Fibroblast of lung (primary cell): Measurements from ENCODE around the gene RNF181. TPM values are rescaled to one million over a fixed set of nuclear protein-coding genes. Genes with fewer than 3 reads are reported as not detected.

Experiments
- DNase-seq, 2 donors: peaks; one replicate each; pipeline versions ENCODE4 v3.0.0 to v3.0.0-alpha.2; 2010; ENCODE audit warnings: low read depth in 2 of 2
- H2AFZ ChIP-seq: 2 replicates; pipeline ENCODE4 v1.5.1; 2012; ENCODE audit warnings: low read length, control low read depth, inconsistent platforms
- H3K27ac ChIP-seq: 2 replicates; pipeline ENCODE4 v1.5.1; 2011; ENCODE audit warnings: low read length, control low read depth; ENCODE audit not compliant: insufficient read depth
- H3K27me3 ChIP-seq: 2 replicates; pipeline ENCODE4 v1.5.1; 2011; ENCODE audit warnings: mild to moderate bottlenecking, low read length; ENCODE audit not compliant: control insufficient read depth, insufficient read depth
- H3K36me3 ChIP-seq: 2 replicates; pipeline ENCODE4 v1.5.1; 2011; ENCODE audit warnings: low read length; ENCODE audit not compliant: control insufficient read depth, insufficient read depth
- H3K4me1 ChIP-seq: 2 replicates; pipeline ENCODE4 v1.5.1; 2011; ENCODE audit warnings: low read length; ENCODE audit not compliant: control insufficient read depth, insufficient read depth; ENCODE audit errors: extremely low read depth
- H3K4me2 ChIP-seq: 2 replicates; pipeline ENCODE4 v1.5.1; 2011; ENCODE audit warnings: low read length, control low read depth; ENCODE audit not compliant: insufficient read depth; ENCODE audit errors: extremely low read depth
- H3K4me3 ChIP-seq, 4 experiments: fragments of 200-600 bp in 1 of 4; sonication (generic) in 1 of 4; replicated peaks in 1 of 4; 2 replicates each; pipeline ENCODE4 v1.5.1; 2011 to 2016; ENCODE audit warnings: low read length in 4 of 4, low read depth in 3 of 4, mild to moderate bottlenecking in 3 of 4, control low read depth in 2 of 4, inconsistent platforms in 1 of 4, mixed read lengths in 1 of 4; ENCODE audit not compliant: insufficient read depth in 1 of 4; ENCODE audit errors: control extremely low read depth in 1 of 4
- H3K79me2 ChIP-seq: 2 replicates; pipeline ENCODE4 v1.5.1; 2012; ENCODE audit warnings: mild to moderate bottlenecking, low read length, inconsistent platforms; ENCODE audit not compliant: control insufficient read depth, insufficient read depth
- H3K9ac ChIP-seq: 2 replicates; pipeline ENCODE4 v1.5.1; 2011; ENCODE audit warnings: mild to moderate bottlenecking, low read length, control low read depth; ENCODE audit not compliant: insufficient read depth
- H3K9me3 ChIP-seq: 2 replicates; pipeline ENCODE4 v1.5.1; 2012; ENCODE audit warnings: low read depth, low read length; ENCODE audit not compliant: control insufficient read depth, insufficient read depth
- H4K20me1 ChIP-seq: 2 replicates; pipeline ENCODE4 v1.5.1; 2011; ENCODE audit warnings: low read length; ENCODE audit not compliant: control insufficient read depth, insufficient read depth; ENCODE audit errors: extremely low read depth
- EZH2 ChIP-seq: IDR thresholded peaks from 2 replicates; pipeline ENCODE4 v1.5.1; 2012; ENCODE audit warnings: low read length, control low read depth, mild to moderate bottlenecking; ENCODE audit errors: missing control alignments
- polyA plus RNA-seq, 2 donors: library from polyadenylated mRNA; depleted of rRNA in 1 of 2; stranded (reverse) in 1 of 2; unstranded in 1 of 2; fragments of >200 nt; gene quantifications; 2 replicates each; pipeline ENCODE4 v1.2.1, GENCODE V29; 2011 to 2012; ENCODE audit warnings: missing spikeins in 1 of 2
- total RNA-seq: library from RNA; depleted of rRNA; stranded (reverse); fragments of >200 nt; gene quantifications from 2 replicates; pipeline ENCODE4 v1.2.1, GENCODE V29; 2014
- TF ChIP-seq, protein P1 (sequence below), 2 donors: IDR thresholded peaks in 1 of 2; conservative IDR thresholded peaks in 1 of 2; 1 replicate in 1 of 2; 2 replicates in 1 of 2; pipeline ENCODE4 v1.5.1; 2011 to 2012; ENCODE audit warnings: low read length in 2 of 2, control low read depth in 1 of 2, inconsistent platforms in 1 of 2, low read depth in 1 of 2, mild to moderate bottlenecking in 1 of 2

RNF181 gene
- total and polyA plus RNA-seq, 2 donors (not counting 1 experiment from before 2014, with no cell fraction given), result 247 to 276 TPM

DNA sequence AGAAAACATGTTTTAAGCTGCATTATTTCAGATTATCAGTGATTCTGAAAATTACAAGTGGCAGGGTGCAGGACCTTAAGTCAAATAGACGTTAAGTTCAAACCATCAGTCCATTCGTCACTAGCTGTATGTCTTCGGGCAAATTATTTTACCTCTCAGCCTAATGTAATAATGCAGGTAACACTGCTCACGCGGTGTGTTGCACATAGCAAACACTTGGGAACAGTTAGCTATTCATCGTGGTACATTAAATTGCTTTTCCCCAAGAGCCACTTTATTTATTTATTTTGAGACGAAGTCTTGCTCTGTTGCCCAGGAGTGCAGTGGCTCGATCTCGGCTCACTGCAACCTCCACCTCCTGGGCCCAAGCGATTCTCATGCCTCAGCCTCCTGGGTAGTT is 46.5 kb upstream of the RNF181 start:
- no peaks in the 10 kb centered on the region for H4K20me1 ChIP-seq
- H3K9ac ChIP-seq, result no peak overlapping the region
- TF ChIP-seq, protein P1, sequence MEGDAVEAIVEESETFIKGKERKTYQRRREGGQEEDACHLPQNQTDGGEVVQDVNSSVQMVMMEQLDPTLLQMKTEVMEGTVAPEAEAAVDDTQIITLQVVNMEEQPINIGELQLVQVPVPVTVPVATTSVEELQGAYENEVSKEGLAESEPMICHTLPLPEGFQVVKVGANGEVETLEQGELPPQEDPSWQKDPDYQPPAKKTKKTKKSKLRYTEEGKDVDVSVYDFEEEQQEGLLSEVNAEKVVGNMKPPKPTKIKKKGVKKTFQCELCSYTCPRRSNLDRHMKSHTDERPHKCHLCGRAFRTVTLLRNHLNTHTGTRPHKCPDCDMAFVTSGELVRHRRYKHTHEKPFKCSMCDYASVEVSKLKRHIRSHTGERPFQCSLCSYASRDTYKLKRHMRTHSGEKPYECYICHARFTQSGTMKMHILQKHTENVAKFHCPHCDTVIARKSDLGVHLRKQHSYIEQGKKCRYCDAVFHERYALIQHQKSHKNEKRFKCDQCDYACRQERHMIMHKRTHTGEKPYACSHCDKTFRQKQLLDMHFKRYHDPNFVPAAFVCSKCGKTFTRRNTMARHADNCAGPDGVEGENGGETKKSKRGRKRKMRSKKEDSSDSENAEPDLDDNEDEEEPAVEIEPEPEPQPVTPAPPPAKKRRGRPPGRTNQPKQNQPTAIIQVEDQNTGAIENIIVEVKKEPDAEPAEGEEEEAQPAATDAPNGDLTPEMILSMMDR (conservative IDR thresholded peaks at IDR 0.05 in 1 of 2, IDR thresholded peaks at IDR 0.05 in 1 of 2; ENCODE audit: low read depth in 1 of 2, low read length in 2 of 2), result no peak
- no peak for TF ChIP-seq EZH2
- no peaks in the 10 kb centered on the region for H3K27me3 ChIP-seq
- no peak overlapping the region for H3K27ac ChIP-seq
- no peaks in the 10 kb centered on the region for H3K79me2 ChIP-seq
- H3K4me1 ChIP-seq, result peaks cover 11% of the 10 kb centered on the region
- no peak overlapping the region for H3K4me3 ChIP-seq
- DNase-seq, result no peak
- no peak overlapping the region for H3K4me2 ChIP-seq
- no peaks in the 10 kb centered on the region for H3K9me3 ChIP-seq
- H2AFZ ChIP-seq, result no peak overlapping the region
- H3K36me3 ChIP-seq, result peaks cover 11% of the 10 kb centered on the region

DNA sequence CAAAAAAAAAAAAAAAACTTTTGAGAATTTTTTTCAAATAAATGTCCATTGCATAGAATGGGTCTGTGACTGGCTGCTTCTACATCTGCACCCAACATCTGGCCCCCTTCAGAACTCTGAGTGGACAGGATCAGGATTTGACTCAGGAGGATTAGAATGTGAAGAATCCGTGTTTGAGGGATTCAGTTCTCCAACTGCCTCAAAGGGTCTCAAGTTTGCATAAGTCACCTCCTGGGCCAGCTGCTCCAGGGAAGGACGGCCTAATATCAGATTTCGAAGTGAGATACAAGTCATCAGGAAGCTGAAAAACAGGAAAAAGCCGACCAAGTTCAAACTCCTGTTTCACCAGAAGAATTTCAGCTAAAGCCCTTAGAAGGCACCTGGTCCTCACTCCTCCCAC is 45.7 kb upstream of the RNF181 start:
- Histone ChIP-seq H3K4me3 (no peak overlapping the region), H3K79me2 (no peaks in the 10 kb centered on the region), H3K4me2 (peak overlapping the region; percentile 13), H3K9me3 (no peaks in the 10 kb centered on the region), H3K36me3 (peaks cover 13% of the 10 kb centered on the region), H3K27me3 (no peaks in the 10 kb centered on the region), H3K4me1 (peaks cover 11% of the 10 kb centered on the region), H3K9ac (no peak overlapping the region), H2AFZ (no peak overlapping the region), H3K27ac (peak overlapping the region; percentile 58), H4K20me1 (no peaks in the 10 kb centered on the region)
- peak; percentile 95 to 97 for DNase-seq
- TF ChIP-seq EZH2, result no peak
- TF ChIP-seq, protein P1 (conservative IDR thresholded peaks at IDR 0.05 in 1 of 2, IDR thresholded peaks at IDR 0.05 in 1 of 2; ENCODE audit: low read depth in 1 of 2, low read length in 2 of 2), result no peak

DNA sequence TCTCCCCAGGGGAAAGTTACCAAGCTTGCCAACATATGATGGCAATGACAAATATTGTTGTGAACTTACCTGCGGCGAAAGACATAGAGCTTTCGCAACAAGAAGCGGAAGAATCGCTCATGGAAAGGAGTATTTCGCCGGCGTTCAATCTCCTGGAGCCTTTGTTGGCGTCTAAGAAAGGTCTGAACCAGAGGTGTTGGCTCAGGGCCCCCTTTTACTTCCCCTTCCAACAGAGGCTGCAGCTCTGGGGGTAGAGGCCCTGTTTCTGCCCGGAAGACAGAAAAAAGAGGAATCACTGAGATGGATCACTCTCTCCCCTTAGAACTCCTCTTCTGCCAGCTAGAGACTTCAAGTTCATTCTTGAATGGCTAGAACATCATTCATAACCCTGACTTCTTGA is 45.1 kb upstream of the RNF181 start:
- no peaks in the 10 kb centered on the region for H4K20me1 ChIP-seq
- H2AFZ ChIP-seq, result no peak overlapping the region
- no peak overlapping the region for H3K4me3 ChIP-seq
- no peak overlapping the region for H3K4me2 ChIP-seq
- H3K36me3 ChIP-seq, result peaks cover 16% of the 10 kb centered on the region
- H3K4me1 ChIP-seq, result peaks cover 11% of the 10 kb centered on the region
- H3K27me3 ChIP-seq, result no peaks in the 10 kb centered on the region
- H3K9ac ChIP-seq, result no peak overlapping the region
- H3K9me3 ChIP-seq, result no peaks in the 10 kb centered on the region
- no peak for TF ChIP-seq EZH2
- TF ChIP-seq, protein P1 (conservative IDR thresholded peaks at IDR 0.05 in 1 of 2, IDR thresholded peaks at IDR 0.05 in 1 of 2; ENCODE audit: low read depth in 1 of 2, low read length in 2 of 2), result no peak
- no peak for DNase-seq
- H3K79me2 ChIP-seq, result no peaks in the 10 kb centered on the region
- peak overlapping the region; percentile 58 for H3K27ac ChIP-seq
